ENCODE results near the gene SMG1.
"Not testable (repeated sequence)": the region's sequence is repeated elsewhere in the genome, so short reads cannot be mapped to it uniquely, and the experiment has no call there.

Gene SMG1

DNA sequence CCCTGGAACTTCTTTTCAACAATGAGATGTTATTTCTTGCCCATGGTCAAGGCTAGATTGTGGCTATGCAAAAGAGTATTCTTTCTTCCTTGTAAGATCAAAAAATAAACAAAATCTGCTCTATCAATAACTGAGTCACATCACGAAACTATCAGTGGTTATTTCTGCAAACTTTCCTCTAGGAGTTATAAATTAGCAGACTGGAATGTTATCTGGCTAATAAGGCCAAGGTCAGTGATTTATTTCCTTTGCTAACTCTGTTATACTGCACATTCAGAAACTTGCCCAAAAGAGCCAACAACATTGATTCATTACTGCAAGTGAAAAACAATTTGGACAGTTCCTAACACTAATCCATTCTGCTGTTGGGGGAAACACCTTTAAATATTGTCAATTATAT lies 129.8 kb downstream of the SMG1 start:
- no peak for DNase-seq

- no peak for DNase-seq
Observed at GRCh38 chr16:18792836-18793433, 133.3 kb downstream of the SMG1 start.

GRCh38 chr16:18789850-18790706 lies 136.1 kb downstream of the SMG1 start, which contains the start of gene RPS15A:
Gene RPS15A (minus strand): TSS chr16:18790334. CDS start chr16:18789113, 1,221 bp downstream.
- peak; percentile 92 for DNase-seq

DNA sequence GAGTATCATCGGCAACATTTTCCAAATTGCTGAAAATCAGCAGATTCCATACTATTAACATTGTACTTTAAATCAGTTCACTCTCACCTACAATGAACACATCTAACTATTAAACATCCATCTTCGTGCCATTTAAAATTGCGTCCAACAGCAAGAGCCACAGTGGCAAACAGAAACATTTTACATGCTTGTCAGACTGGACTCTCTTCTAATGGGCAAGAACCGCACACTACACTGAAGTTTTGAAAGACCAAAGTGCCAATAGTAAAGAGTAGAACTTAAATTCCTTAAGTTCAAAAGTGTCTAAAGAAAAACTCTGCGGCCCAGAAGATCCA lies 136.7 kb downstream of the SMG1 start:
- no peak for DNase-seq

DNA sequence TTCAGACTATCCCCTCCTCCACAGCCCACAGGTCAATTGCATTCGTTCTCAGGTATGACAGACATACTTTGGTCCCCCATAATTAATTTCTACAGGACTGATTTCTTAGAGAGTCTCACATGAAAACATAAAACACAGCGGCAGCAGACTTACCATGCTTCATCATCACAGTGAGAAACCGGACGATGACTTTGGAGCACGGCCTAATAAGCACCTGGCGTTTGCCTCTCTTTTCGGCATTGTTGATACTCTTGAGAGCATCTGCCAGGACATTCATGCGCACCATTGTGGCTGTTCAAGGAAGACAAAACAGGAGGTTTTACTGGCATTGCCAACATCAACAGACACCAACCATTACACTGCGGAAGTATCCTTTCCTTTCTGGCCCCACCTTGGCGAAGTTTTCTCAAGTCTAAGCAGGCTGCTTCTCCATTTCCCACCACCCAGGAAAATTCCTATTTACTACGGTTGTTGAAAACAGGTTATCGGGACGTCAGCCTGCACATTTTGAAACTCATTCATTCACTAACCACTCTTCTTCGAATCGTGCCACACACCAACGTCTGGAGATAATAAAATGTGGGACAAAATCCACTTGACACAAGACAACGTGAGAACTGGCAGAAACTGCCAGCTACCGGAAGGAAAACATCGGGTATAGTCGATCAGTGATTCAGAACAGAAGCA lies 137.2 kb downstream of the SMG1 start:
- DNase-seq, result no peak

GRCh38 chr16:18784917-18785623 lies 141.1 kb downstream of the SMG1 start:
- DNase-seq, result no peak

- no peak for DNase-seq
Observed at GRCh38 chr16:18783430-18784341, 142.5 kb downstream of the SMG1 start.

GRCh38 chr16:18782697-18783429 lies 143.3 kb downstream of the SMG1 start:
- no peak for DNase-seq

GRCh38 chr16:18781232-18781631 lies 145.0 kb downstream of the SMG1 start:
- not testable (repeated sequence) for DNase-seq

- DNase-seq, result not testable (repeated sequence)
Observed at GRCh38 chr16:18780460-18781026, 145.7 kb downstream of the SMG1 start.

DNA sequence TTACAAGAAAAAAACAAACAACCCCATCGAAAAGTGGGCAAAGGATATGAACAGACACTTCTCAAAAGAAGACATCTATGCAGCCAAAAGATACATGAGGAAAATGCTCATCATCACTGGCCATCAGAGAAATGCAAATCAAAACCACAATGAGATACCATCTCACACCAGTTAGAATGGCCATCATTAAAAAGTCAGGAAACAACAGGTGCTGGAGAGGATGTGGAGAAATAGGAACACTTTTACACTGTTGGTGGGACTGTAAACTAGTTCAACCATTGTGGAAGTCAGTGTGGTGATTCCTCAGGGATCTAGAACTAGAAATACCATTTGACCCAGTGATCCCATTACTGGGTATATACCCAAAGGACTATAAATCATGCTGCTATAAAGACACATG lies 148.5 kb downstream of the SMG1 start:
- DNase-seq, result not testable (repeated sequence)

DNA sequence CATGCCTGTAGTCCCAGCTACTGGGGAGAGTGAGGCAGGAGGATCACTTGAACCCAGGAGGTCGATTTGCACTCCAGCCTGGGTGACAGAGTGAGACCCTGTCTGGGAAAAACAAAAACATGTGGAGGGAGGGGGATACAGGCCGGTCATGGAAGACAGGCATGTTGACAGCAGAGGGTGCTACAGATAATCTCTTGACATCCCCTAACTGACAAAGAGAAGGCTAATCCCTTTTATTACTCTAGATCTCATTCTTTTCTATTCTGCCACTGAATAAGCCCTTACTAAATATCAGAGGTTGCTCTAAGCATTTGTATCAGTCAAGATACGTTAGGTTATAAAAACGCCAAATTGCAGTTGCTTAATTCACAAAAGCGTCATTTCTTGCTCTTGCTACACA lies 149.9 kb downstream of the SMG1 start:
- DNase-seq, result not testable (repeated sequence)

GRCh38 chr16:18774651-18775050 lies 151.6 kb downstream of the SMG1 start:
- DNase-seq, result not testable (repeated sequence)

- DNase-seq, result not testable (repeated sequence)
Observed at GRCh38 chr16:18772171-18772570, 154.0 kb downstream of the SMG1 start.

DNA sequence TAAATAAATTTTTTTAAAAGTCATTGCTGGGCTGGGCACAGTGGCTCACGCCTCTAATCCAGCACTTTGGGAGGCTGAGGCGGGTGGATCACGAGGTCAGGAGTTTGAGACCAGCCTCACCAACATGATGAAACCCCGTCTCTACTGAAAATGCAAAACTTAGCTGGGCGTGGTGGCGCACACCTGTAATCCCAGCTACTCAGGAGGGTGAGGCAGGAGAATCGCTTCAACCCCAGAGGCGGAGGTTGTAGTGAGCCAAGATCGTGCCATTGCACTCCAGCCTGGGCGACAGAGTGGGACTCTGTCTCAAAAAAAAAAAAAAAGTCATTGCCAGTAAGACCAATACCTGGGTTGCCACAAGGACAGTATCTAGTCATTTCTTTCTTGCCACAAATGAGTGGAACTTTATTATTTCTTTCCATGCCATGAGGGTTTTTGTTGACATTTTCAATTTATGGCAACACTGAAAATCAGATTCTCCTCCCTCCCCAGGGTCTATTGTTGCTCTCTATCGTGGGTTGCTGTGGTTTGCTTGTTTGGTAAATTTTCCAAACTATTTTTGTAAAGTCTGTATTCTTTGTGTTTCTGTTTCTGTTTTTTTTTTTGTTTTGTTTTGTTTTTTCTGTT lies 155.8 kb downstream of the SMG1 start:
- not testable (repeated sequence) for DNase-seq

DNA sequence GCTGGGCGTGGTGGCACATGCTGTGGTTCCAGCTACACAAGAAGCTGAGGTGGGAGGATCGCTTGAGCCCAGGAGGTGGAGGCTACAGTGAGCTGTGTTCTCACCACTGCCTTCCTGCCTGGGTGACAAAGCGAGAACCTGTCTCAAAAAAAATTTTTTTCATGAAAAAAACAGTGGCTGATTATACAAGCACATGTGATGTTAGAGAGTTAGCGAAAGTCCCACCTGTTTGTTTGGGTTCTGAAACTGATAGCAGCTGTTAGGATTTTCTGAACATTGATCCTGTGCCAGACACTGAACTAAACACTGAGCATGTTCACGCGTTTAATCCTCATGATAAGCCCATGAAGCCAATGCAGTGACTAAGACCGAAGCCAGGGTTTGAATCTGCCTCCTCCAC lies 159.0 kb downstream of the SMG1 start:
- not testable (repeated sequence) for DNase-seq

DNA sequence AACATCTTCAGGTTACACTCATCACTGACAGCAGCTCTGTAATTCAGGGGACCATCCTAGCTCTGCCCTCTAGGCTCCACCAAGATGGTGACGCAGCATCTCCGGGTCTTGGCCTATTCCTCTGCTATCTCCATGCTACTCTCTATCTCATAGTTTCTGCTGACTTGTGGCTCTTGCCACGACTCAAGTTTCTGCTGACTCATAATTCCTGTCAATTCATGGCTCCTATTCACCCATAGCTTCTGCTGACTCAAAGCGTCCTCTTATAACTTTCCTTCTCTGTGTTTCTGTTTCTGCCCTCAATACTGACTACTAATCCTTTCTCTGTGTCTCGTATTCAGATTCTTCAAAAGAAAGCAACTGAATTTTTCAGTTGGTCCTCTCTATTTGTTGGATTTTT lies 163.5 kb downstream of the SMG1 start:
- DNase-seq, result not testable (repeated sequence)

- DNase-seq, result not testable (repeated sequence)
Observed at GRCh38 chr16:18759598-18760520, 166.3 kb downstream of the SMG1 start.

Measured in right forelimb (tissue), 1 donor.